ENCODE data around the gene CDX2.

CDX2 gene

DNA sequence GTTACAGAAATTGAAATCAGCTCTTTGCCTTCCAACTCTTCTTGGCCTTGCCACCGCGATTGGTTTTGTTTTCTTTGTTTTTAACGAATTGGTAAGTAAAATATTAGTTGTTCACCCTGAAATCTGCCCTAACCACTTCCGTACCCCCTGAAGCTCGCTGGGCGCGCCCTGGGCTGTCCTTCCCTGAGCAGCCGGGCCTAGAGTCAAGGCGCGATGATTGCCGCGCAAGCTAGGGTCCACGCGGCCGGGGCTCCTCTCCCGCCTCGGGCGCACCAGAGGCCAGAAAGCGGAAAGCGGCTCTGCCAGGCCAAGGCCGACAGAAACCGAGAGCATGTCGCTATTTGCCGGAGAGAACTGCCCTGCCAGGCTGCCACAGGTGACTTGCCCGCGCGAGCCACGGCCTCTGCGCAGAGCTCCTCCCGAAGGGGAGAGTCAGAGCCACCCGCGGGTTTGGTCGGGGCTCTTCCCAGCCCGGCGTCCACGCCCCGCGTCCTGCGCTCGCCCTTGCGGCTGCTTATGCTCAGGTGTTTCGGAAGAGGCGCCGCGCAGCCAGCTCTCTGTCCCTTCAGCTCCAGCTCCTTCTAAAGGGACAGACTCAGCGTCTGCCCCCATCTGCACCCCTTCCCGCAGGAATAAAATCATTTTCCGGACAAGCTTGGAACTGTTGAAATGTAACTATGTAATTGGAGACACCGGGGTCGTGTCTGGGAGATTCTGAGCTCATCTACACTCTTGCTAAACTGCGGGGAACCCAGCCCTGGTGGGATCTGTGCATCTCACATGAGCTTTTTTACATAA lies 6.6 kb upstream of the CDX2 start:
- no peak for DNase-seq (ENCODE audit: low read depth in 1 of 2, low spot score in 1 of 2)
- peaks cover 84% of the 10 kb centered on the region for H3K27me3 ChIP-seq (ENCODE audit: insufficient read depth, poor library complexity, severe bottlenecking)
- TF ChIP-seq GABPA (IDR thresholded peaks at IDR 0.05; ENCODE audit: low read depth) (no peak), SPI1 (IDR thresholded peaks at IDR 0.05; ENCODE audit: borderline replicate concordance, low read depth) (no peak), POLR2AphosphoS5 (IDR thresholded peaks at IDR 0.05; ENCODE audit: low read depth) (no peak)
- TF ChIP-seq, protein P1, sequence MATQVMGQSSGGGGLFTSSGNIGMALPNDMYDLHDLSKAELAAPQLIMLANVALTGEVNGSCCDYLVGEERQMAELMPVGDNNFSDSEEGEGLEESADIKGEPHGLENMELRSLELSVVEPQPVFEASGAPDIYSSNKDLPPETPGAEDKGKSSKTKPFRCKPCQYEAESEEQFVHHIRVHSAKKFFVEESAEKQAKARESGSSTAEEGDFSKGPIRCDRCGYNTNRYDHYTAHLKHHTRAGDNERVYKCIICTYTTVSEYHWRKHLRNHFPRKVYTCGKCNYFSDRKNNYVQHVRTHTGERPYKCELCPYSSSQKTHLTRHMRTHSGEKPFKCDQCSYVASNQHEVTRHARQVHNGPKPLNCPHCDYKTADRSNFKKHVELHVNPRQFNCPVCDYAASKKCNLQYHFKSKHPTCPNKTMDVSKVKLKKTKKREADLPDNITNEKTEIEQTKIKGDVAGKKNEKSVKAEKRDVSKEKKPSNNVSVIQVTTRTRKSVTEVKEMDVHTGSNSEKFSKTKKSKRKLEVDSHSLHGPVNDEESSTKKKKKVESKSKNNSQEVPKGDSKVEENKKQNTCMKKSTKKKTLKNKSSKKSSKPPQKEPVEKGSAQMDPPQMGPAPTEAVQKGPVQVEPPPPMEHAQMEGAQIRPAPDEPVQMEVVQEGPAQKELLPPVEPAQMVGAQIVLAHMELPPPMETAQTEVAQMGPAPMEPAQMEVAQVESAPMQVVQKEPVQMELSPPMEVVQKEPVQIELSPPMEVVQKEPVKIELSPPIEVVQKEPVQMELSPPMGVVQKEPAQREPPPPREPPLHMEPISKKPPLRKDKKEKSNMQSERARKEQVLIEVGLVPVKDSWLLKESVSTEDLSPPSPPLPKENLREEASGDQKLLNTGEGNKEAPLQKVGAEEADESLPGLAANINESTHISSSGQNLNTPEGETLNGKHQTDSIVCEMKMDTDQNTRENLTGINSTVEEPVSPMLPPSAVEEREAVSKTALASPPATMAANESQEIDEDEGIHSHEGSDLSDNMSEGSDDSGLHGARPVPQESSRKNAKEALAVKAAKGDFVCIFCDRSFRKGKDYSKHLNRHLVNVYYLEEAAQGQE (IDR thresholded peaks at IDR 0.05; ENCODE audit: insufficient replicate concordance, low read depth): no peak
- TF ChIP-seq, protein P2, sequence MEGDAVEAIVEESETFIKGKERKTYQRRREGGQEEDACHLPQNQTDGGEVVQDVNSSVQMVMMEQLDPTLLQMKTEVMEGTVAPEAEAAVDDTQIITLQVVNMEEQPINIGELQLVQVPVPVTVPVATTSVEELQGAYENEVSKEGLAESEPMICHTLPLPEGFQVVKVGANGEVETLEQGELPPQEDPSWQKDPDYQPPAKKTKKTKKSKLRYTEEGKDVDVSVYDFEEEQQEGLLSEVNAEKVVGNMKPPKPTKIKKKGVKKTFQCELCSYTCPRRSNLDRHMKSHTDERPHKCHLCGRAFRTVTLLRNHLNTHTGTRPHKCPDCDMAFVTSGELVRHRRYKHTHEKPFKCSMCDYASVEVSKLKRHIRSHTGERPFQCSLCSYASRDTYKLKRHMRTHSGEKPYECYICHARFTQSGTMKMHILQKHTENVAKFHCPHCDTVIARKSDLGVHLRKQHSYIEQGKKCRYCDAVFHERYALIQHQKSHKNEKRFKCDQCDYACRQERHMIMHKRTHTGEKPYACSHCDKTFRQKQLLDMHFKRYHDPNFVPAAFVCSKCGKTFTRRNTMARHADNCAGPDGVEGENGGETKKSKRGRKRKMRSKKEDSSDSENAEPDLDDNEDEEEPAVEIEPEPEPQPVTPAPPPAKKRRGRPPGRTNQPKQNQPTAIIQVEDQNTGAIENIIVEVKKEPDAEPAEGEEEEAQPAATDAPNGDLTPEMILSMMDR (IDR thresholded peaks at IDR 0.05; ENCODE audit: insufficient read depth, low read length): no peak
- H3K4me3 ChIP-seq (replicated peaks; ENCODE audit: insufficient read depth, low read length): no peak overlapping the region
- H3K27ac ChIP-seq (replicated peaks): no peak overlapping the region

DNA sequence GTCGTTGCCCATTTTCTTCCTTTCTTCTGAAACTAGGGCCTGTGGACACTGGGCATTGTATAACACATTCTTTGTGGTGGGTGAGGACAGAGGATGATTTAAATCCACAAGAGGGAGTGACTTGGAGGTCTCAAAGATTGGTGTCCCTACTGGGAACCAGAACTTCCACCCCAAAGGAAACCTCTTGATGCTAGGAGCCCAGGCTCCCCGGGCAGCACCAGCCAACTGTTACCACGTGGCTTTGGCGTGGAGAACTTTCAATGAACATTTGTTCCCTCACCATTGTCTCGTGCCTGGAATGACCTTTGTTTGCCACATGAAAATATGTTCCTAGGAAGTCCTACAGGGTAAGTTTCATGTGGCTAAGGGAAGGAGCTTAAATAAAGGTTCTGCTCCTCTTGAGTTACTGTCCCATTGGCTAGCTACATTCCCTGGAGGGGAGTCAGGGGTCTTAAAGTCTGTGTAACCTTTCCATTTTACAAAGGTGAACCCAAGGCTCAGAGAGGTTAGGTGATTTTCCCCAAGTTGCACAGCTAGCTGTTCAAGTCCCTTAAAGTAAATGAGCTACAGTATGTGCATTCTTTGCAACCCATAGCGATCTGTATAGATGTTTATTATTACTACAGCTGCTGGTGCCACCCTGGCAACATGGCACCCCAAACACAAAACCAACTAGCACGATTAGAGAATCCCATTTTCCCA lies 5.0 kb upstream of the CDX2 start:
- Histone ChIP-seq H3K27ac (replicated peaks) (no peak overlapping the region), H3K4me3 (replicated peaks; ENCODE audit: insufficient read depth, low read length) (no peak overlapping the region), H3K27me3 (ENCODE audit: insufficient read depth, poor library complexity, severe bottlenecking) (peaks cover 84% of the 10 kb centered on the region)
- DNase-seq (ENCODE audit: low read depth in 1 of 2, low spot score in 1 of 2): no peak
- TF ChIP-seq SPI1 (IDR thresholded peaks at IDR 0.05; ENCODE audit: borderline replicate concordance, low read depth): no peak
- TF ChIP-seq POLR2AphosphoS5 (IDR thresholded peaks at IDR 0.05; ENCODE audit: low read depth): no peak
- TF ChIP-seq GABPA (IDR thresholded peaks at IDR 0.05; ENCODE audit: low read depth): no peak
- TF ChIP-seq, protein P2 (IDR thresholded peaks at IDR 0.05; ENCODE audit: insufficient read depth, low read length): no peak
- TF ChIP-seq, protein P1 (IDR thresholded peaks at IDR 0.05; ENCODE audit: insufficient replicate concordance, low read depth): no peak

DNA sequence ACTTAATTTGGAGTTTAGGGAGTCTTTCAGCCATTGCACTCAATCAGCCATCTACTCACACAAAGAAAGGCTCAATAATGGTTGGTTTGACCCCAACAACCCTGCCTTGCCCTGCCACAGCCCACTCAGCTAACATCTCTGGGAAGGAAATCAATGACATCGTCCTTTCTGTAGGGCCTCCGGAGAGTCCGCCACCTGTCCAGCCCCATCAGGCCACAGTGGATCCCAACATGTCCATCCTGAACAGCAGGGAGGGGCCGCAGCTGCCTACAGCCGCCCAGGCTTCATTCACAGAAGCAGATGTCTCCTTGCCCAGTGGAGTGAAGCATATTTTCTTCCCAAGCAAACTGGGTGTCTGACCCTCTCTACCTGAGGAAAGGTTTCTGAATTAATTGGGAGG lies 4.2 kb upstream of the CDX2 start:
- DNase-seq (ENCODE audit: low read depth in 1 of 2, low spot score in 1 of 2): no peak
- Histone ChIP-seq H3K27ac (replicated peaks) (no peak overlapping the region), H3K4me3 (replicated peaks; ENCODE audit: insufficient read depth, low read length) (no peak overlapping the region), H3K27me3 (ENCODE audit: insufficient read depth, poor library complexity, severe bottlenecking) (peaks cover 85% of the 10 kb centered on the region)
- TF ChIP-seq SPI1 (IDR thresholded peaks at IDR 0.05; ENCODE audit: borderline replicate concordance, low read depth): no peak
- TF ChIP-seq POLR2AphosphoS5 (IDR thresholded peaks at IDR 0.05; ENCODE audit: low read depth): no peak
- TF ChIP-seq, protein P1 (IDR thresholded peaks at IDR 0.05; ENCODE audit: insufficient replicate concordance, low read depth): no peak
- TF ChIP-seq, protein P2 (IDR thresholded peaks at IDR 0.05; ENCODE audit: insufficient read depth, low read length): no peak
- no peak for TF ChIP-seq GABPA (IDR thresholded peaks at IDR 0.05; ENCODE audit: low read depth)
